GM23338 (cell line): ENCODE data around the gene SYNE1. TPM values are rescaled to one million over a fixed set of nuclear protein-coding genes. Genes with fewer than 3 reads are reported as not detected.

Experiments used
- ATAC-seq: fragments of 200-7000 bp; cut with Tn5 transposase; 3 replicates; pipeline ENCODE4 v1.9.1; 2020
- DNase-seq: peaks from one replicate; pipeline ENCODE4 v3.0.0-alpha.2; 2015; ENCODE audit warnings: low spot score
- H2AFZ ChIP-seq: fragments of 200-600 bp; sonication (generic); 2 replicates; pipeline ENCODE4 v1.8.0; 2016; ENCODE audit warnings: antibody characterized with exemption, mild to moderate bottlenecking, moderate library complexity
- H3F3A ChIP-seq: fragments of 200-600 bp; sonication (generic); replicated peaks from 2 replicates; pipeline ENCODE4 v1.8.0; 2017; ENCODE audit warnings: antibody characterized with exemption, mixed run types, low read depth
- H3K27ac ChIP-seq: fragments of 200-600 bp; sonication (generic); 2 replicates; pipeline ENCODE4 v1.6.1; 2016; ENCODE audit warnings: low read depth
- H3K27me3 ChIP-seq: fragments of 200-600 bp; sonication (generic); 2 replicates; pipeline ENCODE4 v1.8.0; 2016; ENCODE audit warnings: mild to moderate bottlenecking, mixed run types, moderate library complexity; ENCODE audit not compliant: insufficient read depth
- H3K36me3 ChIP-seq: fragments of 200-600 bp; sonication (generic); 2 replicates; pipeline ENCODE4 v1.8.0; 2016; ENCODE audit warnings: mild to moderate bottlenecking; ENCODE audit not compliant: insufficient read depth
- H3K4me1 ChIP-seq: fragments of 200-600 bp; sonication (generic); 2 replicates; pipeline ENCODE4 v1.8.0; 2016; ENCODE audit warnings: mild to moderate bottlenecking, moderate library complexity; ENCODE audit not compliant: insufficient read depth
- H3K4me2 ChIP-seq: fragments of 200-600 bp; sonication (generic); 2 replicates; pipeline ENCODE4 v1.7.1; 2017; ENCODE audit warnings: mixed run types
- H3K4me3 ChIP-seq: fragments of 200-600 bp; sonication (generic); 2 replicates; pipeline ENCODE4 v1.6.1; 2016; ENCODE audit warnings: mixed run types
- H3K79me2 ChIP-seq: fragments of 200-600 bp; sonication (generic); replicated peaks from 2 replicates; pipeline ENCODE4 v1.8.0; 2017; ENCODE audit warnings: mild to moderate bottlenecking; ENCODE audit not compliant: insufficient read depth
- H3K9me2 ChIP-seq: fragments of 200-600 bp; sonication (generic); 2 replicates; pipeline ENCODE4 v1.8.0; 2017; ENCODE audit not compliant: insufficient read depth
- H4K20me1 ChIP-seq: fragments of 200-600 bp; sonication (generic); replicated peaks from 2 replicates; pipeline ENCODE4 v1.8.0; 2017; ENCODE audit warnings: mild to moderate bottlenecking; ENCODE audit not compliant: insufficient read depth
- H3K27ac Mint-ChIP-seq: 2 replicates; pipeline ENCODE4 v1.8.0; 2020; ENCODE audit warnings: inconsistent platforms, mild to moderate bottlenecking, moderate library complexity, mixed read lengths
- H3K27me3 Mint-ChIP-seq: 3 replicates; pipeline ENCODE4 v1.8.0; 2022; ENCODE audit warnings: low read depth, mild to moderate bottlenecking, moderate library complexity, mixed read lengths, inconsistent platforms; ENCODE audit not compliant: insufficient read depth, poor library complexity
- H3K36me3 Mint-ChIP-seq: 3 replicates; pipeline ENCODE4 v1.8.0; 2021; ENCODE audit warnings: low read depth, mild to moderate bottlenecking, inconsistent platforms, moderate library complexity, mixed read lengths
- H3K4me1 Mint-ChIP-seq: 3 replicates; pipeline ENCODE4 v1.8.0; 2020; ENCODE audit warnings: mild to moderate bottlenecking, inconsistent platforms, mixed read lengths
- H3K4me3 Mint-ChIP-seq: 3 replicates; pipeline ENCODE4 v1.8.0; 2021; ENCODE audit warnings: moderate library complexity, mild to moderate bottlenecking, inconsistent platforms, mixed read lengths
- H3K9me3 Mint-ChIP-seq: 3 replicates; pipeline ENCODE4 v1.8.0; 2020; ENCODE audit warnings: moderate library complexity, mild to moderate bottlenecking, inconsistent platforms, mixed read lengths
- CREB1 ChIP-seq: fragments of 250-450 bp; sonication (Bioruptor Pico); IDR thresholded peaks from 2 replicates; pipeline ENCODE4 v1.5.0; 2020; ENCODE audit warnings: low read depth, mild to moderate bottlenecking, moderate library complexity
- ETS1 ChIP-seq: IDR thresholded peaks from 2 replicates; pipeline ENCODE4 v1.6.1; 2016; ENCODE audit warnings: antibody characterized with exemption
- EZH2 ChIP-seq: fragments of 200-600 bp; sonication (generic); IDR thresholded peaks from one replicate; pipeline ENCODE4 v1.8.0; 2017; ENCODE audit warnings: antibody characterized with exemption, mild to moderate bottlenecking, low read depth; ENCODE audit not compliant: unreplicated experiment
- EZH2phosphoT487 ChIP-seq: fragments of 200-600 bp; sonication (generic); IDR thresholded peaks from one replicate; pipeline ENCODE4 v1.8.1; 2018; ENCODE audit warnings: antibody characterized with exemption; ENCODE audit not compliant: unreplicated experiment
- JUNB ChIP-seq: IDR thresholded peaks from one replicate; pipeline ENCODE4 v1.6.1; 2016; ENCODE audit warnings: antibody characterized with exemption; ENCODE audit not compliant: unreplicated experiment
- NANOG ChIP-seq: IDR thresholded peaks from 2 replicates; pipeline ENCODE4 v1.6.1; 2016; ENCODE audit warnings: antibody characterized with exemption, borderline replicate concordance
- POLR2AphosphoS5 ChIP-seq: IDR thresholded peaks from 2 replicates; pipeline ENCODE4 v1.6.1; 2016; ENCODE audit warnings: antibody characterized with exemption, low read depth
- STAT1 ChIP-seq: IDR thresholded peaks from one replicate; pipeline ENCODE4 v1.6.1; 2016; ENCODE audit warnings: antibody characterized with exemption; ENCODE audit not compliant: unreplicated experiment
- ZNF114 ChIP-seq: fragments of 250-450 bp; sonication (Bioruptor Pico); IDR thresholded peaks from 2 replicates; pipeline ENCODE4 v1.5.0; 2020; ENCODE audit warnings: mild to moderate bottlenecking, moderate library complexity
- ZNF331 ChIP-seq: fragments of 250-450 bp; sonication (Bioruptor Pico); IDR thresholded peaks from 2 replicates; pipeline ENCODE4 v1.5.0; 2020; ENCODE audit warnings: low read depth, mild to moderate bottlenecking, moderate library complexity
- ZNF462 ChIP-seq: fragments of 250-450 bp; sonication (Bioruptor Pico); IDR thresholded peaks from 2 replicates; pipeline ENCODE4 v1.5.0; 2020; ENCODE audit warnings: mild to moderate bottlenecking, moderate library complexity
- polyA plus RNA-seq: library from polyadenylated mRNA; unstranded; fragments of >200 nt; fragmentation: Nextera tagmentation; extraction: Ambion mirVana; gene quantifications from 2 replicates; pipeline ENCODE4 v1.2.1, GENCODE V29; 2016
- total RNA-seq: library from RNA; depleted of rRNA; stranded (reverse); fragments of >200 nt; shearing (Covaris generic); gene quantifications from 2 replicates; pipeline ENCODE4 v1.2.3, GENCODE V29; 2014
- TF ChIP-seq, protein P1 (sequence below): IDR thresholded peaks from one replicate; pipeline ENCODE4 v1.6.1; 2018; ENCODE audit warnings: antibody characterized with exemption; ENCODE audit not compliant: unreplicated experiment
- TF ChIP-seq, protein P2 (sequence below), 2 experiments: fragments of 200-600 bp in 1 of 2; sonication (generic) in 1 of 2; conservative IDR thresholded peaks; 2 replicates each; pipeline versions ENCODE4 v1.5.1 to v1.6.1; 2016 to 2017; ENCODE audit warnings: antibody characterized with exemption in 2 of 2, low read depth in 2 of 2, mild to moderate bottlenecking in 2 of 2, moderate library complexity in 1 of 2

The SYNE1 gene
- total and polyA plus RNA-seq, 2 experiments from 2014 or later = 3.9 to 13.6 TPM

GRCh38 chr6:152380993-152381898 is 255.9 kb downstream of the SYNE1 start:
- H3K9me2 ChIP-seq = no peaks in the 10 kb centered on the region
- no peak overlapping the region for H3K27ac ChIP-seq
- H4K20me1 ChIP-seq = no peaks in the 10 kb centered on the region
- no peaks in the 10 kb centered on the region for H3K27me3 ChIP-seq
- Mint-ChIP-seq H3K27me3 (no peaks in the 10 kb centered on the region), H3K9me3 (no peaks in the 10 kb centered on the region), H3K4me1 (peaks cover 9% of the 10 kb centered on the region), H3K27ac (peak overlapping the region; percentile 69; the same call in 1 of the 2 replicates), H3K36me3 (no peaks in the 10 kb centered on the region), H3K4me3 (no peak overlapping the region)
- H3K4me1 ChIP-seq = no peaks in the 10 kb centered on the region
- DNase-seq = no peak
- H3F3A ChIP-seq = no peaks in the 10 kb centered on the region
- H3K4me2 ChIP-seq = no peak overlapping the region
- H3K4me3 ChIP-seq = no peak overlapping the region
- H3K79me2 ChIP-seq = no peaks in the 10 kb centered on the region
- TF ChIP-seq STAT1 (no peak), CREB1 (CRISPR knock-in tag) (no peak), ZNF331 (CRISPR knock-in tag) (no peak), EZH2 (no peak), ETS1 (no peak), NANOG (no peak), ZNF114 (CRISPR knock-in tag) (no peak), POLR2AphosphoS5 (no peak), ZNF462 (CRISPR knock-in tag) (no peak), EZH2phosphoT487 (no peak), JUNB (no peak)
- TF ChIP-seq, protein P1, sequence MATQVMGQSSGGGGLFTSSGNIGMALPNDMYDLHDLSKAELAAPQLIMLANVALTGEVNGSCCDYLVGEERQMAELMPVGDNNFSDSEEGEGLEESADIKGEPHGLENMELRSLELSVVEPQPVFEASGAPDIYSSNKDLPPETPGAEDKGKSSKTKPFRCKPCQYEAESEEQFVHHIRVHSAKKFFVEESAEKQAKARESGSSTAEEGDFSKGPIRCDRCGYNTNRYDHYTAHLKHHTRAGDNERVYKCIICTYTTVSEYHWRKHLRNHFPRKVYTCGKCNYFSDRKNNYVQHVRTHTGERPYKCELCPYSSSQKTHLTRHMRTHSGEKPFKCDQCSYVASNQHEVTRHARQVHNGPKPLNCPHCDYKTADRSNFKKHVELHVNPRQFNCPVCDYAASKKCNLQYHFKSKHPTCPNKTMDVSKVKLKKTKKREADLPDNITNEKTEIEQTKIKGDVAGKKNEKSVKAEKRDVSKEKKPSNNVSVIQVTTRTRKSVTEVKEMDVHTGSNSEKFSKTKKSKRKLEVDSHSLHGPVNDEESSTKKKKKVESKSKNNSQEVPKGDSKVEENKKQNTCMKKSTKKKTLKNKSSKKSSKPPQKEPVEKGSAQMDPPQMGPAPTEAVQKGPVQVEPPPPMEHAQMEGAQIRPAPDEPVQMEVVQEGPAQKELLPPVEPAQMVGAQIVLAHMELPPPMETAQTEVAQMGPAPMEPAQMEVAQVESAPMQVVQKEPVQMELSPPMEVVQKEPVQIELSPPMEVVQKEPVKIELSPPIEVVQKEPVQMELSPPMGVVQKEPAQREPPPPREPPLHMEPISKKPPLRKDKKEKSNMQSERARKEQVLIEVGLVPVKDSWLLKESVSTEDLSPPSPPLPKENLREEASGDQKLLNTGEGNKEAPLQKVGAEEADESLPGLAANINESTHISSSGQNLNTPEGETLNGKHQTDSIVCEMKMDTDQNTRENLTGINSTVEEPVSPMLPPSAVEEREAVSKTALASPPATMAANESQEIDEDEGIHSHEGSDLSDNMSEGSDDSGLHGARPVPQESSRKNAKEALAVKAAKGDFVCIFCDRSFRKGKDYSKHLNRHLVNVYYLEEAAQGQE = no peak
- TF ChIP-seq, protein P2, sequence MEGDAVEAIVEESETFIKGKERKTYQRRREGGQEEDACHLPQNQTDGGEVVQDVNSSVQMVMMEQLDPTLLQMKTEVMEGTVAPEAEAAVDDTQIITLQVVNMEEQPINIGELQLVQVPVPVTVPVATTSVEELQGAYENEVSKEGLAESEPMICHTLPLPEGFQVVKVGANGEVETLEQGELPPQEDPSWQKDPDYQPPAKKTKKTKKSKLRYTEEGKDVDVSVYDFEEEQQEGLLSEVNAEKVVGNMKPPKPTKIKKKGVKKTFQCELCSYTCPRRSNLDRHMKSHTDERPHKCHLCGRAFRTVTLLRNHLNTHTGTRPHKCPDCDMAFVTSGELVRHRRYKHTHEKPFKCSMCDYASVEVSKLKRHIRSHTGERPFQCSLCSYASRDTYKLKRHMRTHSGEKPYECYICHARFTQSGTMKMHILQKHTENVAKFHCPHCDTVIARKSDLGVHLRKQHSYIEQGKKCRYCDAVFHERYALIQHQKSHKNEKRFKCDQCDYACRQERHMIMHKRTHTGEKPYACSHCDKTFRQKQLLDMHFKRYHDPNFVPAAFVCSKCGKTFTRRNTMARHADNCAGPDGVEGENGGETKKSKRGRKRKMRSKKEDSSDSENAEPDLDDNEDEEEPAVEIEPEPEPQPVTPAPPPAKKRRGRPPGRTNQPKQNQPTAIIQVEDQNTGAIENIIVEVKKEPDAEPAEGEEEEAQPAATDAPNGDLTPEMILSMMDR (conservative IDR thresholded peaks at IDR 0.05; ENCODE audit: low read depth in 2 of 2) = no peak
- H3K36me3 ChIP-seq = no peaks in the 10 kb centered on the region
- peak; percentile 36 for ATAC-seq
- H2AFZ ChIP-seq = peak overlapping the region; percentile 85
